OCI-LY1 (cell line): ENCODE results near the gene TBC1D22B.

Source experiments
- EZH2 ChIP-seq: fragments of 200-600 bp; sonication (generic), shearing (Covaris generic); IDR thresholded peaks from 2 replicates; pipeline ENCODE4 v1.8.0; 2017; ENCODE audit warnings: borderline replicate concordance, mixed run types, mild to moderate bottlenecking, antibody characterized with exemption, low read length, moderate library complexity, mixed read lengths
- TF ChIP-seq, protein P1 (sequence below): fragments of 200-600 bp; sonication (generic), shearing (Covaris generic); IDR thresholded peaks from 2 replicates; pipeline ENCODE4 v1.5.1; 2017; ENCODE audit warnings: mild to moderate bottlenecking, antibody characterized with exemption, low read length, moderate library complexity, mixed read lengths

DNA sequence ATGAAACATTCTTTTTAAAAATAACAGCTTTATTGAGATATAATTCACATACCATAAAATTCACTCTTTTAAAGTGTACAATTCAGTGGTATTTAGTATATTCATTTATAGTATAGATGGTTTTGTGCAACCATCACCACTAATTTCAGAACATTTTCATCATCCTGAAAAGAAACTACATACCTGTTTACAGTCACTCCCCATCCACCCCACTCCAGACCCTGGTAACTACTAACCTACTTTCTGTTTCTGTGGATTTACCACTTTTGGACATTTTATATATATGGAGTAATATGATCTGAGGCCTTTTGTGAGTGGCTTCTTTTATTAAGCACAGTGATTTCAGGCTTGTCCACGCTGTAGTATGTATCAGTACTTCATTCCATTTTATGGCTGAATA, 2.9 kb downstream of the TBC1D22B start:
- TF ChIP-seq EZH2: no peak
- TF ChIP-seq, protein P1, sequence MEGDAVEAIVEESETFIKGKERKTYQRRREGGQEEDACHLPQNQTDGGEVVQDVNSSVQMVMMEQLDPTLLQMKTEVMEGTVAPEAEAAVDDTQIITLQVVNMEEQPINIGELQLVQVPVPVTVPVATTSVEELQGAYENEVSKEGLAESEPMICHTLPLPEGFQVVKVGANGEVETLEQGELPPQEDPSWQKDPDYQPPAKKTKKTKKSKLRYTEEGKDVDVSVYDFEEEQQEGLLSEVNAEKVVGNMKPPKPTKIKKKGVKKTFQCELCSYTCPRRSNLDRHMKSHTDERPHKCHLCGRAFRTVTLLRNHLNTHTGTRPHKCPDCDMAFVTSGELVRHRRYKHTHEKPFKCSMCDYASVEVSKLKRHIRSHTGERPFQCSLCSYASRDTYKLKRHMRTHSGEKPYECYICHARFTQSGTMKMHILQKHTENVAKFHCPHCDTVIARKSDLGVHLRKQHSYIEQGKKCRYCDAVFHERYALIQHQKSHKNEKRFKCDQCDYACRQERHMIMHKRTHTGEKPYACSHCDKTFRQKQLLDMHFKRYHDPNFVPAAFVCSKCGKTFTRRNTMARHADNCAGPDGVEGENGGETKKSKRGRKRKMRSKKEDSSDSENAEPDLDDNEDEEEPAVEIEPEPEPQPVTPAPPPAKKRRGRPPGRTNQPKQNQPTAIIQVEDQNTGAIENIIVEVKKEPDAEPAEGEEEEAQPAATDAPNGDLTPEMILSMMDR: no peak
